HG02970 (cell line): ENCODE data around the gene LMAN2.
"Not testable (repeated sequence)": the region's sequence is repeated elsewhere in the genome, so short reads cannot be mapped to it uniquely, and the experiment has no call there.

Experiments
- ATAC-seq: cut with Tn5 transposase; IDR thresholded peaks from one replicate; pipeline ENCODE4 v1.9.1; 2021; ENCODE audit warnings: mild to moderate bottlenecking, moderate library complexity, moderate number of reproducible peaks; ENCODE audit not compliant: unreplicated experiment, low FRiP score

The LMAN2 gene

DNA sequence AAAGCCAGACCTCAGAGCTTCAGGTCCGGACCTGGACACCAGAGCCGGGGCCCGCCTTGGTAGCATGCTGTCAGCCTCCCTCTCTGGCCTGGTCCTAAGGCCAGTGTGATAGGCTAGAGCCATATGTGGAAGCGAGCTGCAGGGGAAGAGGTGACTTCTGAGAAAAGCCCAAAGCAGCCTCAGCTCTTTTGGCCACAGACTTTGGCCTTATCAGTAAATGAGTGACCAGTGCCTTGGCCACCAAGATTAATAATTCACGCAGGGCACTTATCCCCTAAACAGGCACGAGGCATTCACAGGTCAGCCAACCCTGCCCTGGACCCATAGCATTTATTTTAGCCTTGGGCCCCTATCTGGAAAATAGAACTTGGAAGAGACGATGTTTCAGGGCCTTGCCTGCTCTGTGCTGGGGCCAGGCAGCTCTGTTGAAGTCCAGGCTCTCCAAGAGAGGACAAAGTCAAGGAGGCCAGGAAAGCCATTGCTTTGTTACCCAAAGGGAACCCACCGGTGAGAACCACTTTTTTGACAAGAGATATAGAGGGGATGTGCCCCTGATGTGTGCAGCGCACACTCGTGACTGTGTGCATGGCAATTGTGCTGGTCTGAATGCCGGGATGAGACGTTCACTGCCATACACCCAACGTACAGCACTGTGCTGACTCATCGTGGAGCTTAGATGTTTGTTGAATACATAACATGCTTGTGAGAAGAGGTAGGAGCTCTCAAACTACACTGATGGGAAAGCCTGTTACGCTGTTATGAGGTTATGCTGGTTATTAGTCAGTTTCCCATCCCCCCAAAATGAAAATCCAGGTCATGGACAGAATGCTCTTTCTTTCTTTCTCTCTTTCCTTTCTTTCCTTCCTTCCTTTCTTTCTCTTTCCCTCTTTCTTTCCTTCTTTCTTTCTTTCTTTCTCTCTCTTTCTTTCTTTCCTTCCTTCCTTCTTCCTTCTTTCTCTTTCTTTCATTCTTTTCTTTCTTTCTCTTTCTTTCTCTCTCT lies 27.7 kb upstream of the LMAN2 start:
- no peak for ATAC-seq

- no peak for ATAC-seq
These were observed 26.6 kb upstream of the LMAN2 start for GRCh38 chr5:177377851-177378776.

DNA sequence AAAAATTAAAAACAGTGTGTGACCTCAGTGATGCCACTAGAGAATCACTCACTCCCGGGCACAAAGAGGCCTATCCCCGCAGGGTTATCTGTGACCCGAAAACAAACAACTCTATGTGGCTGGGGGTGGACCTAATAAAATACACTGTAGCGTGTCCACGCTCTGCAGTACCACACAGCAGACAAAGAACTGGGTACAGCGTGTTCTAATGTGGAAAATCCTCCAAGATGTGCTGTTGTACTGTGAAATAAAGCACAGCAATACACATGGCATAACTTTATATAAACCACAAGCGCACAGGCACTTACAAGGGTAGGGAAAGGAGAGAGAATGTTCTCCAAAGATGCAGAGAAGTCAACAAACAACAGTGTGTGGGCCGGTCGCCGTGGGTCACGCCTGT lies 24.6 kb upstream of the LMAN2 start:
- no peak for ATAC-seq

- ATAC-seq: not testable (repeated sequence)
These were observed 24.0 kb upstream of the LMAN2 start for GRCh38 chr5:177375516-177375915.

DNA sequence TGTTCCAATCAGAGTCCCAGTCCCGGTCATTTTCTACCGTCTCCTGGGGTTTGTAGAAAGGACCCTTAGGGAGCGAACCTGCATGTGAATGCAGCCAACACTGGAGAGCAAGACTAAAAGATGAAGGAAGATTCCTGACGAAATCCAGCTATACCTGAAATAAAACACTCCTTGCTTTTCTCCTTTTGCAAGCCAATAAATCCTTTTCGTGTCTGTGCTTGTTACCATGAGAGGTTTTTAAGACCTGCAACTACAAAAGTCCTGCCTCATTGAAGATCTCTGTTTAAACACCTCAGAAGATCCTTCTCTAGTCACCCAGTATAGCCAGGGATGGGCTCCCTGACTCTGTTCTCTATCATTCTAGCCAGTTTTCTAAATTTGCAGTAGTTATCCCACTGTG lies 22.7 kb upstream of the LMAN2 start:
- ATAC-seq: no peak

GRCh38 chr5:177373806-177374205 lies 22.3 kb upstream of the LMAN2 start:
- no peak for ATAC-seq

DNA sequence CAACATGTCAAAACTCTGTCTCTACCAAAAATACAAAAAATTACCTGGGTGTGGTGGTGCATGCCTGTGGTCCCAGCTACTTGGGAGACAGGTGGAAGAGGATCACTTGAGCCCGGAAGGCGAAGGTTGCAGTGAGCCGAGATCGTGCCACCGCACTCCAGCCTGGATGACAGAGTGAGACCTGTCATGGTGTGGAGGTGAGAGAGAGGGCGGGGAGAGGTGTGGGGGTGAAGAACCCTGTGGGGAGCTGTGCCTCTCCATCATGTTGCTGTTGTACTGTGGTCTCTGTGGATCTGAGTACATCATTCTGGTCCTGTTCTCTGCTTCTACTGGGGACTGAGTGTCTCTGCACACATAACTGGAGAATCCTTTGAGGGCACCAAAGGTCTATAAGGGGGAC lies 21.4 kb upstream of the LMAN2 start:
- no peak for ATAC-seq

DNA sequence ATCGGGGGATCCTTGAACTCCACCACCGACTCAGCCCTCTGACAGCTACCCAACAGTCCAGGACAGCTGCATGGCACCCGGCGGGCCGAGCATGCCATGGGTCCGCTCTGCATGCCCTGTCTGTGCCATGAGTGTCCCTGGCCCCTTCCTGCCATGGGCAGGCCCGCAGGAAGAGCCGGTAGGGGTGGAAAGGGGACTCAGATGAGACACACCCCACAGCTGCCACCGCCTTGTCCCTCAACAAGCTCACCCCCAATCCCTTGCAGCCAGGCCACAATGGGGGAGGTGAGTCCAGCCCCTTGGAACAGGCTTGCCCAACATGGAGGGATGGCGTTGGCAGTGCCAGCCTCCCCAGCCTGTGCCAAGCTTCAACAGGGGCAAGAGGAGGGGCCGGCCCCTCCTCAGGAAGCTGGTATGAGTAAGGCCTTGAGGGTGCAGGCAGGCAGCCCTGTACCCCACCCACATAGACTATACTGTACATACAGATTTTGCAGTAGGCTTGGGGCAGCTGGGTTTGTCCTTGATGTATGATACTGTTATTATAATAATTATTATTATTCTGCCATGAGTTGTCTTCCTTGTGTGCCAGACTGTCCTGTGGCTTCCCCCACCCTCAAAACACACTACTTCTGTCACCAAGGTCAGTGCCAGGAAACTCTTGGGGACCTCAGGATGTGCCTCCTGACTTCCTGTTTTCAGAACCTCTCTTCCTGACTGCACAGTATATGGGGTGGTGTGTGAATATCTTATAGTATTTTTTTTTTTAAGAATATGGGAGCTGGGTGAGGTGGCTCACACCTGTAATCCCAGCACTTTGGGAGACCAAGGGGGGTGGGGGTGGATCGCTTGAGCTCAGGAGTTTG lies 20.8 kb upstream of the LMAN2 start:
- ATAC-seq: no peak

DNA sequence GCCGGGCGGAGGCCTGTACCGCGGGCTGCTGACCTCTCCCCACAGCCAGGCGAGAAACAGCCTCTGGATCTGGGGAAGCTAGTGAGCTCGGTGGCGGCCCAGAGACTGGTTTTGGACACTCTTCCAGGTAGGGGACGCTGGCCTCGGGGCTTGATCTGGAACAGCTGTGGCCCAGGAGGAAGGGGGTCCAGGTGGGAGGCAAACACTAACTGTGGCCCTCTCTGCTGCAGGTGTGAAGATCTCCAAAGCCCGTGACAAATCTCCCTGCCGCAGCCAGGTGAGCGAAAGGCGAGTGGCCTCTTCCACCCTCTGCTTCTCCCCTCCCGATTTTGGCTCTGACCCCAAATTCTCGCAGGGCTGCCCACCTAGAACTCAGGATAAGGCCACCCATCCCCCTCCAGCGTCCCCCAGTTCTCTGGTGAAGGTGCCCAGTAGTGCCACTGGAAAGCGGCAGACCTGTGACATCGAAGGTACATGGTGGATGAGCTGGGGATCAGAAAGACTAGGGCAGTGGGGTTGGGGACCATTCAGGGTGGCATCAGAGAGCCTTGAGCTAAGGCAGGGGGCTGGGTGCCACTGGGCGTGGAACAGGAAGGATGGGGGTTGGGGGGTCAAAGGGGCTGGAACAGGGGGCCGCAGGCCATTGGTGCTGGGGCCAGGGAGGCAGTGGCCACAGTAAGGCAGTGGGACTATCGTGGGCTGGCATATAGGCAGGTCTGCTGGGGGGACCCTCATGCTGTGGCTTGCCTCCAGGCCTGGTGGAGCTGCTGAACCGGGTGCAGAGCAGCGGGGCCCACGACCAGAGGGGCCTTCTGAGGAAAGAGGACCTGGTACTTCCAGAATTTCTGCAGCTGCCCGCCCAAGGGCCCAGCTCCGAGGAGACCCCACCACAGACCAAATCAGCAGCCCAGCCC lies 19.9 kb upstream of the LMAN2 start:
- ATAC-seq: no peak

DNA sequence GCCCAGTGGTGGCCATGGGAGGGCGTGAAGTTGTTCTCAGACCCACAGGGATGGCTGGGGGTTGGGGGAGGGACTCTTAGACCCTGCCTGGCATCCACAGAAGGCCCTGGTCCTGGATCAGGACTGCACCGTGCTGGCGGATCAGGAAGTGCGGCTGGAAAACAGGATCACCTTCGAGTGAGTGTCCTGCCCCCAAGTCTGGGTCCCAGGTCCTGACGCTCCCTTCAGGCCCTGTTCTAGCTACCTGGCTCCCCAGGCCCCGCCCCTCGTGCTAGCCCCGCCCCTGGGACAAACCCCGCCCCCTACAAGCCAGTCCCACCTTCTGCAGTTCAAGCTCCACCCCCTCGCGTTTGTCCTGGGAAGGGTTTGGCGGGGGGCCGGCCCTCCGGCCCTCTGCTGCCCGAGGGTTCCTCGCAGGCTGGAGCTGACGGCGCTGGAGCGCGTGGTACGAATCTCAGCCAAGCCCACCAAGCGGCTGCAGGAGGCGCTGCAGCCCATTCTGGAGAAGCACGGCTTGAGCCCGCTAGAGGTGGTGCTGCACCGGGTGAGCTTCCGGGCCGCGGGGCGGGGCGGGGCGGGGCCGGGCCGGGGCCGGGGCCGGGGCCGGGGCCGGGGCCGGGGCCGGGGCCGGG lies 19.1 kb upstream of the LMAN2 start:
- ATAC-seq: no peak

- no peak for ATAC-seq
These were observed 18.4 kb upstream of the LMAN2 start for GRCh38 chr5:177369645-177370440.

- ATAC-seq: no peak
These were observed 17.6 kb upstream of the LMAN2 start for GRCh38 chr5:177368869-177369644.

GRCh38 chr5:177367981-177368868 lies 16.8 kb upstream of the LMAN2 start:
- ATAC-seq: no peak

DNA sequence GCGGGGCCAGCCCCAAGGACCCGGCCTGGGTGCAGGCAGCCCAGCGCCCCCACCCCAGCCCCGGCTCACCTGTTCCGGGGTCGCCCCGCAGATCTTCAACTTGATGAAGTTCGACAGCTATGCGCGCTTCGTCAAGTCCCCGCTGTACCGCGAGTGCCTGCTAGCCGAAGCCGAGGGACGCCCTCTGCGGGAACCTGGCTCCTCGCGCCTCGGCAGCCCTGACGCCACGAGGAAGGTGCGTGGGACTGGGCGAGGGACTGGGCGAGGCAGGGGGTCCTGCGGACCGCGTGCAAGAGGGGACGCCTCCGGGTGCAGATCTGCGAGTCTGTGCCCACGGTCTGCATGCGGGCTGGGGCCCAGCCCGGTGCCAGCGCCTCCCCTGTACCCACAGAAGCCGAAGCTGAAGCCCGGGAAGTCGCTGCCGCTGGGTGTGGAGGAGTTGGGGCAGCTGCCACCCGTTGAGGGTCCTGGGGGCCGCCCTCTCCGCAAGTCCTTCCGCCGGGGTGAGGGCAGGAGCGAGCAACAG lies 15.9 kb upstream of the LMAN2 start:
- ATAC-seq: no peak

GRCh38 chr5:177366528-177367322 lies 15.3 kb upstream of the LMAN2 start:
- no peak for ATAC-seq
